Neural cell (in vitro differentiated cells): ENCODE measurements around the gene NPAS4.
"Not testable (repeated sequence)": the region's sequence is repeated elsewhere in the genome, so short reads cannot be mapped to it uniquely, and the experiment has no call there.

ENCODE experiments used
- SMC3 ChIP-seq: fragments of 450-650 bp; conservative IDR thresholded peaks from 2 replicates; pipeline ENCODE4 v1.6.1; 2014; ENCODE audit warnings: antibody characterized with exemption, mild to moderate bottlenecking, moderate library complexity; ENCODE audit not compliant: poor library complexity
- TAF1 ChIP-seq: IDR thresholded peaks from 2 replicates; pipeline ENCODE4 v1.6.1; 2012; ENCODE audit warnings: low read depth
- TF ChIP-seq, protein P1 (sequence below): fragments of 450-650 bp; IDR thresholded peaks from 2 replicates; pipeline ENCODE4 v1.5.1; 2014; ENCODE audit warnings: antibody characterized with exemption, mild to moderate bottlenecking, moderate library complexity; ENCODE audit not compliant: poor library complexity, severe bottlenecking

- TF ChIP-seq, protein P1, sequence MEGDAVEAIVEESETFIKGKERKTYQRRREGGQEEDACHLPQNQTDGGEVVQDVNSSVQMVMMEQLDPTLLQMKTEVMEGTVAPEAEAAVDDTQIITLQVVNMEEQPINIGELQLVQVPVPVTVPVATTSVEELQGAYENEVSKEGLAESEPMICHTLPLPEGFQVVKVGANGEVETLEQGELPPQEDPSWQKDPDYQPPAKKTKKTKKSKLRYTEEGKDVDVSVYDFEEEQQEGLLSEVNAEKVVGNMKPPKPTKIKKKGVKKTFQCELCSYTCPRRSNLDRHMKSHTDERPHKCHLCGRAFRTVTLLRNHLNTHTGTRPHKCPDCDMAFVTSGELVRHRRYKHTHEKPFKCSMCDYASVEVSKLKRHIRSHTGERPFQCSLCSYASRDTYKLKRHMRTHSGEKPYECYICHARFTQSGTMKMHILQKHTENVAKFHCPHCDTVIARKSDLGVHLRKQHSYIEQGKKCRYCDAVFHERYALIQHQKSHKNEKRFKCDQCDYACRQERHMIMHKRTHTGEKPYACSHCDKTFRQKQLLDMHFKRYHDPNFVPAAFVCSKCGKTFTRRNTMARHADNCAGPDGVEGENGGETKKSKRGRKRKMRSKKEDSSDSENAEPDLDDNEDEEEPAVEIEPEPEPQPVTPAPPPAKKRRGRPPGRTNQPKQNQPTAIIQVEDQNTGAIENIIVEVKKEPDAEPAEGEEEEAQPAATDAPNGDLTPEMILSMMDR, result not testable (repeated sequence)
- not testable (repeated sequence) for TF ChIP-seq SMC3, TAF1
Measured at GRCh38 chr11:66440940-66441282, 20.1 kb downstream of the NPAS4 start.
